HG03196 (cell line): ENCODE data around the gene SPDYE6.
"Not testable (repeated sequence)": the region's sequence is repeated elsewhere in the genome, so short reads cannot be mapped to it uniquely, and the experiment has no call there.

Experiments
- ATAC-seq: cut with Tn5 transposase; IDR thresholded peaks from one replicate; pipeline ENCODE4 v1.9.1; 2021; ENCODE audit not compliant: unreplicated experiment

The SPDYE6 gene

GRCh38 chr7:102364394-102364886, 8.2 kb upstream of the SPDYE6 start:
- not testable (repeated sequence) for ATAC-seq

GRCh38 chr7:102363549-102364393, 7.5 kb upstream of the SPDYE6 start:
- peak; percentile 98 for ATAC-seq

DNA sequence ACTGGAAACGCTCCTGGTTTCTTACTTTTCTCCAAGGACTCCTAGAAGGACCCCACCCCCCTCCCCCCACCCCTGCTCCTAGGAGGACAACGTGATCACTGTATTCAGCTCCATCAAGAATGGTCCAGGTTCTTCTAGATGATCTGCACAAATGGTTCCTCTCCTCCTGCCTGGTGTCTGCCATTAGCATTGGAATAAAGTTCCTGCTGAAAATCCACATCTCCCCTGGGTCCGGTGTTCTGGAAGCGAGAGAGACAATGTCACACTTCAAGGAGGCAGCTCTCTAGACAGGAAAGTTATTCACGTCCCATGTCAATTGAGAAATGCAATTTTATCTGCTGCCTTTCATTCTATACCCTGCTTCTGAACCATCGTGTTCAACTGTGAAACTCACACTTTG, 9.3 kb downstream of the SPDYE6 start:
- not testable (repeated sequence) for ATAC-seq

DNA sequence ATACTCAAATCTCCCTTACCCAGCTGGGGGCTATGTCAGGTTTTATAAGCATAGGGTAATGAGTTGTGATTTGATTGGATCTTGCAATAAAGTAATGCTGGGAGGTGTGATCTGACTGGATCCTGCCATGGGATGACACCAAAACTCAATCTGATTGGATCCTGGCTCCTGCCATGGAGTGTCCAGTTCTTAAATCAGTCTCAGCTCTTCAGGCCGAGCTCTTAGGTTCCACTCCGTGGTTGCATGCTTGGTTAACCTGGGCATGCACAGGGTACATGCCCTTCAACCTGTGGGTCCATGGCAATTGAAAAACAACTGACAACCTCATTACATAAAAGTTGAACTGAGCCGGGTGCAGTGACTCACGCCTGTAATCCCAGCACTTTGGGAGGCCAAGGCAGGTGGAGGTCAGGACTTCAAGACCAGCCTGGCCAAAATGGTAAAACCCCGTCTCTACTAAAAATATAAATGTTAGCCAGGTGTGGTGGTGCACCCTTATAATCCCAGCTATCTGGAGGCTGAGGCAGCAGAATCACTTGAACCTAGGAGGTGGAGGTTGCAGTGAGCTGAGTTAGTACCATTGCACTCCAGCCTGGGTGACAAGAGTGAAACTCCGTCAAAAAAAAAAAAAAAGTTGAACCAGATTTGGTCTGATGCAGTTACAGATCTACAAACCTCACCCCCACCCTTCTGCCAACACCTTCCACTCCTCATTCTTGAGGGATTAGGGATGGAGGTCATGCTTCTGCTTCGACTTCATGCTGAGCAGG, 15.5 kb downstream of the SPDYE6 start:
- ATAC-seq = not testable (repeated sequence)

GRCh38 chr7:102337420-102337819, 18.8 kb downstream of the SPDYE6 start:
- ATAC-seq = not testable (repeated sequence)

GRCh38 chr7:102337002-102337401, 19.2 kb downstream of the SPDYE6 start:
- ATAC-seq = not testable (repeated sequence)

DNA sequence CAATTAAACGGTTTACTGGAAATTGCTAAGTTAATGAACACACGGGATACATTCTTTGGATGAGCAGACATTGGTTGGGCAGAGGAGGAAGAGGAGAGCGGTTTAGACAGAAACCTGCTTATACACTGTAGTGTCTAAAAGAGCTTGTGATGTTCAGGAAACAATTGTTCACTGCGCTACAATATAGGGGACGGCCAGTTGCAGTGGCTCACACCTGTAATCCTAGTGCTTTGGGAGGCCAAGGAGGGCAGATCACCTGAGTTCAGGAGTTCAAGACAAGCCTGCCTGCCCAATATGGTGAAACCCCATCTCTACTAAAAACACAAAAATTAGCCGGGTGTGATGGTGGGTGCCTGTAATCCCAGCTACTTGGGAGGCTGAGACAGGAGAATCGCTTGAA, 20.7 kb downstream of the SPDYE6 start:
- ATAC-seq = not testable (repeated sequence)

- not testable (repeated sequence) for ATAC-seq
Observed at GRCh38 chr7:102330666-102331460, 25.4 kb downstream of the SPDYE6 start.

DNA sequence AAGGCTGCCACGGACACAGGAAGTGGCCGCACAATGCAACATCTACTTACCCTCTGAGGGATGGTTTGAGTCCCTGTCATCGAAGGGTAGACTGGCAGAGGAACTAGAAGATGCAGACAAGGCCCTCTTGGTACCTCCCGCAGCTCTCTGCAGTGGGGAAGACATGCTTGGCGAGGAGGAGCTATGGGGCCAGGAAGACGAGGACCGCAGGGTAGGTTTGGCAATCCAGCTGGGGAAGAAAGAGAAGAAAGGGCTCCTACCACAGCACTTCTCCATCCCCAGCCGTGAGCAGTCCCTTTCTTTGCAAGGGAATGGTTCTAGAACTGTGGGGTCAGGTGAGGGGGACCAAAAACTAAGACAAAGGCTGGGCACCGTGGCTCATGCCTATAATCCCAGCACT, 26.9 kb downstream of the SPDYE6 start:
- ATAC-seq = not testable (repeated sequence)

DNA sequence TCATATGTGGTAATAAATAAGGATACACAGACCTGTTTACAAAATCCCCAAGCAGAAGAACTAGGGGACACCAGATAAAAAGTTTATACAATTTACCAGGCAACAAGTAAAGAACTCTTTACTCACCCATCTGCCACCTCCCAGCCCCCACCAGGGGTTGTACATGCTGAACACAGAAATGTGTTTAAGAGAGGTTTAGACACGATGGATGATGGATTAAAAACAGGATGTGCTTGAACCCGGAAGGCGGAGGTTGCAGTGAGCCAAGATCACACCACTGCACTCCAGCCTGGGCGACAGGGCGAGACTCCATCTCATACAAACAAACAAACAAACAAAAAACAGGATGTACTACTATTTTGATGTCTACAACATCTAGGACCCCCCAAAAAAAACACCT, 27.4 kb downstream of the SPDYE6 start:
- ATAC-seq = not testable (repeated sequence)

- not testable (repeated sequence) for ATAC-seq
Observed at GRCh38 chr7:102327183-102327582, 29.1 kb downstream of the SPDYE6 start.

- no peak for ATAC-seq
Observed at GRCh38 chr7:102326157-102326889, 29.9 kb downstream of the SPDYE6 start.

DNA sequence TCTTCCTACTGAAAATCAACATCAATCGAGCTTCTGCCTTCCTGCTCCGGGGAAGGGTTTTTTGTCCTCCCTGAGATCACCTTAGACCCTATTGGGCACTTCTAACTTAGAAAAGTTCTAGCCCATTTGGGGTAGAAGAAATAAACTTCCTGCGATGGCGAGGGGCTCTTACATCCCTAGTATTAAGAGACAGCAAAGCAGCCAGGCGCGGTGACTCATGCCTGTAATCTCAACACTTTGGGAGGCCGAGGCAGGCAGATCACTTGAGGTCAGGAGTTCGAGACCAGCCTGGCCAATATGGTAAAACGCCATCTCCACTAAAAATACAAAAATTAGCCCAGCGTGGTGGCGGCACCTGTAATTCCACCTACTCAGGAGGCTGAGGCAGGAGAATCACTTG, 31.1 kb downstream of the SPDYE6 start:
- not testable (repeated sequence) for ATAC-seq

DNA sequence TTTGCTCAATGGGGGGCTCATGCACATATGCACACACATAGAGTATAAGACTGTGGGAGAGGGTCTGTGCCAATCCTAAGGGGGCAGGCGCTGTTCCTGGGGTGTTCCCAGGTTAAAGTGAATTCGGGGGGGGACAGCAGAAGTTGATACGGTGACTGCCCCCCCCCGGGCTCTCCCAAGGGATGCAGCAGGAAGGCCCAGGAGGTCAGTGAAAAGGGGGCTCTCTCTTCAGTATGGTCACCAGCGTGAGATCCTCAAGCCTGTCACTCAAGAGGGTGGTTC, 32.4 kb downstream of the SPDYE6 start:
- ATAC-seq = no peak

DNA sequence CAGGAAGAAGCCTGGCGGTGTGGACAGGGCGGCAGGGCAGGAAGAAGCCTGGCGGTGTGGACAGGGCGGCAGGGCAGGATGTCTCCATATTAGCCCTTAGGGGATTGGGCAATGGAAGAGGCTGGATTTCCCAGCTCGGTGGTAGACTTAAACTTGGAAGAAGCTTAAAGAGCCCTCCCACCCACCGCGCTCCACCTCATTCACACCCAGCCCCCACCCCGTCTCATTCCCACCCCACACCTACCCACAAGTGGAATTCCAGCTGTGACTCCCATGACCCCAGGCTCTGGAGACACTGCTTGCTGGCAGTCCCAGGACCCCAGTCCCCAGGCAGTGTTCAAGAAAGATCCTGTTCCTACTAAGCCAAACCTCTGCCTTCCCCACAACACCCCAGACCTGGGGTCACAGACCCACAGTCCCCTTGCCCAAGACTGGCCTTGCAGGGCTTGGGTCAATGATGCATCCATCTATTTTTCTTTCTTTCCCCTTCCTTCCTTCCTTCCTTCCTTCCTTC, 34.0 kb downstream of the SPDYE6 start:
- ATAC-seq = no peak

- no peak for ATAC-seq
Observed at GRCh38 chr7:102321351-102322201, 34.7 kb downstream of the SPDYE6 start.

DNA sequence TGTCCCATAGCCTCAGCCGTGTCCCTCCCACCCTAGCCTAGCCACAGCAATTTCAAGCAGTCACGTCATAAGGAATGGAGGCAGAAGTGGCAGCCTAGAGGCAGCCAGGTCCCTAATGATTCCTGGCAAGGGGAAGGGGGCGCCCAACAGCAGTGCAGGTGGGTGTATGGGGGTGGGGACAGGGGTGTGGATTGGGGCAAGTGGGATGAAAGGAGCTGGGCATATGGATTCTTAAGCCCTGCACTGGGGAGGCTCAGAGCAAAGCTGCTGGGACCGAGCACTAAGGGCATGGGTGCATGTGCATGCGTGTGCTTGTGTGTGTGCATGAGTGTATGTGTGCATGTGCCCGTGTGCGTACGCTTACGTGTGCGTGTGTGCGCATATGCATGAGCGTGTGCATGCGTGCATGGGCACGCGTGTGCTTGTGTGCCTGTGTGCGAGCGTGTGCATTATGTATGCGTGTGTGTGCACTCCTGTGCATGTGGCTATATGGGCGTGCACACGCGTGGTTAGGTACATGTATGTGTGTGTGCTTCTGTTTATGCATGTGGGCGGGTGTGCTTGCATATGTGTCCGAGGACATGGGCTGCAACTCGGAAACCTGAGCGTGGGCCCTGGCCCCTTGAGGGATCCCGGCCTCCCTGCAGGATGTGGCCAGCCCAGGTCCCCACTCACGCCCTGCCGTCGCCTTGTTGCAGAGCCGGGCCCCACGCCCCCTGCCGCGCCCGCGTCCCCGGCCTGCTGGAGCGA, 35.5 kb downstream of the SPDYE6 start:
- ATAC-seq = no peak

- ATAC-seq = no peak
Observed at GRCh38 chr7:102320181-102320580, 36.1 kb downstream of the SPDYE6 start.

- ATAC-seq = no peak
Observed at GRCh38 chr7:102319671-102320070, 36.6 kb downstream of the SPDYE6 start.
